K562 (cell line): ENCODE data around the gene WFDC1. TPM values are rescaled to one million over a fixed set of nuclear protein-coding genes. Genes with fewer than 3 reads are reported as not detected.

Experiments used
- DPF2 ChIP-seq: fragments of 450-650 bp; IDR thresholded peaks from 2 replicates; pipeline ENCODE4 v1.6.1; 2016
- FOXK1 ChIP-seq: sonication (generic); formaldehyde crosslinking; IDR thresholded peaks from 2 replicates; pipeline ENCODE4 v1.8.0; 2022; ENCODE audit warnings: missing genetic modification reagents, mild to moderate bottlenecking, borderline replicate concordance
- IRF2 ChIP-seq: sonication (generic); formaldehyde crosslinking; IDR thresholded peaks from 2 replicates; pipeline ENCODE4 v1.8.1; 2022; ENCODE audit warnings: mild to moderate bottlenecking, missing genetic modification reagents
- NONO ChIP-seq, 2 experiments: fragments of 200-400 bp in 1 of 2; fragments of 450-650 bp in 1 of 2; formaldehyde crosslinking in 1 of 2; IDR thresholded peaks; 2 replicates each; pipeline ENCODE4 v1.6.1; 2017; ENCODE audit warnings: low read depth in 2 of 2, mild to moderate bottlenecking in 2 of 2, moderate library complexity in 2 of 2, low read length in 1 of 2
- PTBP1 ChIP-seq: fragments of 200-400 bp; formaldehyde crosslinking; IDR thresholded peaks from 2 replicates; pipeline ENCODE4 v1.6.1; 2017; ENCODE audit warnings: low read depth, low read length
- PURB ChIP-seq: sonication (generic); formaldehyde crosslinking; IDR thresholded peaks from 2 replicates; pipeline ENCODE4 v1.9.0; 2021; ENCODE audit warnings: low read depth, mild to moderate bottlenecking, missing genetic modification reagents
- SMARCA5 ChIP-seq: fragments of 450-650 bp; IDR thresholded peaks from 2 replicates; pipeline ENCODE4 v1.6.1; 2016
- SMC3 ChIP-seq: conservative IDR thresholded peaks from 2 replicates; pipeline ENCODE4 v1.6.1; 2011; ENCODE audit warnings: low read depth, low read length, improper control_type of control experiment; ENCODE audit not compliant: insufficient read depth
- ZNF282 ChIP-seq: sonication (generic); formaldehyde crosslinking; IDR thresholded peaks from 2 replicates; pipeline ENCODE4 v1.8.1; 2023; ENCODE audit warnings: missing genetic modification reagents
- polyA plus RNA-seq, 8 experiments: library from polyadenylated mRNA; depleted of rRNA in 4 of 8; stranded (reverse) in 5 of 8; unstranded in 3 of 8; fragments of >200 nt; fragmentation: Nextera tagmentation in 2 of 8; fragmentation: Illumina TruSeq in 1 of 8; extraction: Ambion mirVana in 2 of 8; extraction: Trizol in 1 of 8; gene quantifications; 2 replicates each; pipeline versions ENCODE4 v1.2.1 to v1.2.3, GENCODE V29; 2011 to 2014; ENCODE audit warnings: inconsistent platforms in 1 of 8, missing spikeins in 1 of 8
- total RNA-seq, 7 experiments: library from RNA; depleted of rRNA in 6 of 7; stranded (reverse); fragments of >200 nt in 6 of 7; fragmentation: Illumina TruSeq in 2 of 7; extraction: Trizol in 2 of 7; gene quantifications; 2 replicates each; pipeline versions ENCODE4 v1.2.1 to v1.2.3, GENCODE V29; 2011 to 2021; ENCODE audit warnings: low replicate concordance in 1 of 7
- TF ChIP-seq, protein P1 (sequence below): fragments of 450-650 bp; IDR thresholded peaks from 2 replicates; pipeline ENCODE4 v1.6.1; 2016
- TF ChIP-seq, protein P2 (sequence below): fragments of 250-450 bp; sonication (Bioruptor Pico); IDR thresholded peaks from 2 replicates; pipeline ENCODE4 v1.9.0; 2021; ENCODE audit warnings: mild to moderate bottlenecking, inconsistent platforms
- TF ChIP-seq, protein P3 (sequence below), 2 experiments: fragments of 450-650 bp; IDR thresholded peaks; 2 replicates each; pipeline ENCODE4 v1.6.1; 2016; ENCODE audit warnings: mild to moderate bottlenecking in 2 of 2, borderline replicate concordance in 1 of 2, low read depth in 1 of 2, moderate library complexity in 1 of 2
- TF ChIP-seq, protein P4 (sequence below): fragments of 250-450 bp; sonication (Bioruptor Pico); IDR thresholded peaks from 2 replicates; pipeline ENCODE4 v1.8.0; 2022; ENCODE audit warnings: inconsistent platforms, mild to moderate bottlenecking, moderate library complexity, borderline replicate concordance
- TF ChIP-seq, protein P5 (sequence below): sonication (generic); formaldehyde crosslinking; IDR thresholded peaks from 2 replicates; pipeline ENCODE4 v1.9.0; 2022; ENCODE audit warnings: mild to moderate bottlenecking, missing genetic modification reagents

WFDC1 gene
- total and polyA plus RNA-seq, 9 of the 15 experiments (the other 6 are each of a cell fraction or from before 2014, with no cell fraction given), result not detected

DNA sequence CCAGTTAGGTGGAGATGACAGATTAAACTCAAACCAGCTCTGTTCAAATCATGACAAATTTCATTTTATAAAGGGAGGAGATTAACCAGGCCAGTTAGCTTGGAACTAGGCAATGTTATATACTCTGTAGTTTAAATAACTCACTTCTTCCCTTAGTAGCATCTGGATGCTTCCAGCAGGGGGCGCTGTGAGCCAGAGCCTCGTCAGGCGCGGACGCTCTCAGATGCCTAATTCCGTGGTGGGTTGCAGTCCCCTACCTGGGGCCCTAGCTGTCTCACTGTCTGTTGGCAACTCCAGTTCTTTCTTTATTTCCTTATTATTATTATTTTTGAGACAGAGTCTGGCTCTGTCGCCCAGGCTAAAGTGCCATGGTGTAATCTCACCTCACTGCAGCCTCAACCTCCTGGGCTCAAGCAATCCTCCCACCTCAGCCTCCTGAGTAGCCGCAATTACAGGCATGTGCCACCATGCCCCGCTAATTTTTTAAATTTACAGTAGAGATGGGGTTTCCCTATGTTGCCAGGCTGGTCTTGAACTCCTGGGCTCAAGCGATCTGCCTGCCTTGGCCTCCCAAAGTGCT lies 17.3 kb upstream of the WFDC1 start (continued):
- TF ChIP-seq NONO (IDR thresholded peaks at IDR 0.05; ENCODE audit: low read depth in 2 of 2, low read length in 1 of 2) (no peak), IRF2 (CRISPR knock-in tag) (no peak), ZNF282 (no peak), SMARCA5 (no peak), SMC3 (peak; percentile 69), PURB (CRISPR knock-in tag) (no peak), DPF2 (no peak), PTBP1 (no peak), FOXK1 (no peak)
- TF ChIP-seq, protein P1, sequence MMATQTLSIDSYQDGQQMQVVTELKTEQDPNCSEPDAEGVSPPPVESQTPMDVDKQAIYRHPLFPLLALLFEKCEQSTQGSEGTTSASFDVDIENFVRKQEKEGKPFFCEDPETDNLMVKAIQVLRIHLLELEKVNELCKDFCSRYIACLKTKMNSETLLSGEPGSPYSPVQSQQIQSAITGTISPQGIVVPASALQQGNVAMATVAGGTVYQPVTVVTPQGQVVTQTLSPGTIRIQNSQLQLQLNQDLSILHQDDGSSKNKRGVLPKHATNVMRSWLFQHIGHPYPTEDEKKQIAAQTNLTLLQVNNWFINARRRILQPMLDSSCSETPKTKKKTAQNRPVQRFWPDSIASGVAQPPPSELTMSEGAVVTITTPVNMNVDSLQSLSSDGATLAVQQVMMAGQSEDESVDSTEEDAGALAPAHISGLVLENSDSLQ, result no peak
- TF ChIP-seq, protein P2, sequence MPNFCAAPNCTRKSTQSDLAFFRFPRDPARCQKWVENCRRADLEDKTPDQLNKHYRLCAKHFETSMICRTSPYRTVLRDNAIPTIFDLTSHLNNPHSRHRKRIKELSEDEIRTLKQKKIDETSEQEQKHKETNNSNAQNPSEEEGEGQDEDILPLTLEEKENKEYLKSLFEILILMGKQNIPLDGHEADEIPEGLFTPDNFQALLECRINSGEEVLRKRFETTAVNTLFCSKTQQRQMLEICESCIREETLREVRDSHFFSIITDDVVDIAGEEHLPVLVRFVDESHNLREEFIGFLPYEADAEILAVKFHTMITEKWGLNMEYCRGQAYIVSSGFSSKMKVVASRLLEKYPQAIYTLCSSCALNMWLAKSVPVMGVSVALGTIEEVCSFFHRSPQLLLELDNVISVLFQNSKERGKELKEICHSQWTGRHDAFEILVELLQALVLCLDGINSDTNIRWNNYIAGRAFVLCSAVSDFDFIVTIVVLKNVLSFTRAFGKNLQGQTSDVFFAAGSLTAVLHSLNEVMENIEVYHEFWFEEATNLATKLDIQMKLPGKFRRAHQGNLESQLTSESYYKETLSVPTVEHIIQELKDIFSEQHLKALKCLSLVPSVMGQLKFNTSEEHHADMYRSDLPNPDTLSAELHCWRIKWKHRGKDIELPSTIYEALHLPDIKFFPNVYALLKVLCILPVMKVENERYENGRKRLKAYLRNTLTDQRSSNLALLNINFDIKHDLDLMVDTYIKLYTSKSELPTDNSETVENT (CRISPR knock-in tag), result no peak
- TF ChIP-seq, protein P3, sequence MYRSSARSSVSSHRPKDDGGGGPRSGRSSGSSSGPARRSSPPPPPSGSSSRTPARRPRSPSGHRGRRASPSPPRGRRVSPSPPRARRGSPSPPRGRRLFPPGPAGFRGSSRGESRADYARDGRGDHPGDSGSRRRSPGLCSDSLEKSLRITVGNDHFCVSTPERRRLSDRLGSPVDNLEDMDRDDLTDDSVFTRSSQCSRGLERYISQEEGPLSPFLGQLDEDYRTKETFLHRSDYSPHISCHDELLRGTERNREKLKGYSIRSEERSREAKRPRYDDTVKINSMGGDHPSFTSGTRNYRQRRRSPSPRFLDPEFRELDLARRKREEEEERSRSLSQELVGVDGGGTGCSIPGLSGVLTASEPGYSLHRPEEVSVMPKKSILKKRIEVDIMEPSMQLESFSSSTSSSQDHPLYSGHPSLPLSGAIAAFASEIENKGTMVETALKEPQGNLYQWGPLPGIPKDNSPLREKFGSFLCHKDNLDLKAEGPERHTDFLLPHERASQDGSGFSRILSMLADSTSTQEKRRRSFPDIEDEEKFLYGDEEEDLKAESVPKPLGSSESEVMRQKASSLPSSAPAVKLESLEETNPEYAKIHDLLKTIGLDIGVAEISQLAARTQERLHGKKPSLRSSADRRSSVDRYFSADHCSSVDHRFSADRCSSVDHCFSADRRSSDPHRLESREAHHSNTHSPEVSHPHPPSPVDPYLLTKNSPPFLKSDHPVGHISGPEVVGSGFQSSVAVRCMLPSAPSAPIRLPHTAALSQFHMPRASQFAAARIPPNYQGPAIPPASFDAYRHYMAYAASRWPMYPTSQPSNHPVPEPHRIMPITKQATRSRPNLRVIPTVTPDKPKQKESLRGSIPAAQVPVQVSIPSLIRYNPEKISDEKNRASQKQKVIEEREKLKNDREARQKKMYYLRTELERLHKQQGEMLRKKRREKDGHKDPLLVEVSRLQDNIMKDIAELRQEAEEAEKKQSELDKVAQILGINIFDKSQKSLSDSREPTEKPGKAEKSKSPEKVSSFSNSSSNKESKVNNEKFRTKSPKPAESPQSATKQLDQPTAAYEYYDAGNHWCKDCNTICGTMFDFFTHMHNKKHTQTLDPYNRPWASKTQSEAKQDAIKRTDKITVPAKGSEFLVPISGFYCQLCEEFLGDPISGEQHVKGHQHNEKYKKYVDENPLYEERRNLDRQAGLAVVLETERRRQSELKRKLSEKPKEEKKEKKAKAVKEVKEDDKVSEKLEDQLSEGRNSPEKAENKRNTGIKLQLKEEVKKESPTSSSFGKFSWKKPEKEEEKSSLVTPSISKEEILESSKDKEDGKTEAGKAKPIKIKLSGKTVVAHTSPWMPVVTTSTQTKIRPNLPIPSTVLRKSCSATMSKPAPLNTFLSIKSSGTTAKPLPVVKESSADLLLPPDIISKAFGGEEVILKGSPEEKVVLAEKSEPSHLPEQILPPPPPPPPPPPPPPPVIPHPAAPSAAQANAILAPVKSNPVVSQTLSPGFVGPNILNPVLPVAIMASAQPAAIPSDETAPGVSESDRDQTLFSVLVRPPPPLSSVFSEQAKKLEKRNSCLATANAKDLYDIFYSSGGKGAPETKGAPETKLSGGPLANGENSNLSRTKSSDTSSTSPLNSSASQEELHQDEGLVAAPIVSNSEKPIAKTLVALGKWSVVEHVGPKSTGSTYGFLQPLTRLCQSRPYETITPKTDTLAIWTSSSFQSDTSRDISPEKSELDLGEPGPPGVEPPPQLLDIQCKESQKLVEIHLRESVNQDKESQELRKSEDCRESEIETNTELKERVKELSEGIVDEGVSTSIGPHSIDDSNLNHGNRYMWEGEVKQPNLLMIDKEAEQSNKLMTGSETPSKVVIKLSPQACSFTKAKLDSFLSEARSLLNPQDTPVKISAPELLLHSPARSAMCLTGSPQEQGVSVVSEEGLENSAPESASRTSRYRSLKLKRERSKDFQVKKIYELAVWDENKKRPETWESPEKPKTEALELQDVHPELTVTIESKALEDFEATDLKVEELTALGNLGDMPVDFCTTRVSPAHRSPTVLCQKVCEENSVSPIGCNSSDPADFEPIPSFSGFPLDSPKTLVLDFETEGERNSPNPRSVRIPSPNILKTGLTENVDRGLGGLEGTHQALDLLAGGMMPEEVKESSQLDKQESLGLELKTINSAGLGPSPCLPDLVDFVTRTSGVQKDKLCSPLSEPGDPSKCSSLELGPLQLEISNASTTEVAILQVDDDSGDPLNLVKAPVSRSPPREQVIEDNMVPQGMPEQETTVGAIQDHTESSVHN (IDR thresholded peaks at IDR 0.05; ENCODE audit: borderline replicate concordance in 1 of 2, low read depth in 1 of 2), result no peak
- TF ChIP-seq, protein P4, sequence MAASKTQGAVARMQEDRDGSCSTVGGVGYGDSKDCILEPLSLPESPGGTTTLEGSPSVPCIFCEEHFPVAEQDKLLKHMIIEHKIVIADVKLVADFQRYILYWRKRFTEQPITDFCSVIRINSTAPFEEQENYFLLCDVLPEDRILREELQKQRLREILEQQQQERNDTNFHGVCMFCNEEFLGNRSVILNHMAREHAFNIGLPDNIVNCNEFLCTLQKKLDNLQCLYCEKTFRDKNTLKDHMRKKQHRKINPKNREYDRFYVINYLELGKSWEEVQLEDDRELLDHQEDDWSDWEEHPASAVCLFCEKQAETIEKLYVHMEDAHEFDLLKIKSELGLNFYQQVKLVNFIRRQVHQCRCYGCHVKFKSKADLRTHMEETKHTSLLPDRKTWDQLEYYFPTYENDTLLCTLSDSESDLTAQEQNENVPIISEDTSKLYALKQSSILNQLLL (CRISPR knock-in tag), result no peak
- TF ChIP-seq, protein P5, sequence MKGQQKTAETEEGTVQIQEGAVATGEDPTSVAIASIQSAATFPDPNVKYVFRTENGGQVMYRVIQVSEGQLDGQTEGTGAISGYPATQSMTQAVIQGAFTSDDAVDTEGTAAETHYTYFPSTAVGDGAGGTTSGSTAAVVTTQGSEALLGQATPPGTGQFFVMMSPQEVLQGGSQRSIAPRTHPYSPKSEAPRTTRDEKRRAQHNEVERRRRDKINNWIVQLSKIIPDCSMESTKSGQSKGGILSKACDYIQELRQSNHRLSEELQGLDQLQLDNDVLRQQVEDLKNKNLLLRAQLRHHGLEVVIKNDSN (CRISPR knock-in tag), result no peak
